Karpas-422 (cell line): Measurements from ENCODE around the gene ZFHX3. TPM values are rescaled to one million over a fixed set of nuclear protein-coding genes. Genes with fewer than 3 reads are reported as not detected.

ENCODE experiments used
- DNase-seq: peaks from one replicate; pipeline ENCODE4 v3.0.0-alpha.2; 2015
- H2AFZ ChIP-seq: fragments of 200-600 bp; sonication (generic); 2 replicates; pipeline ENCODE4 v1.6.1; 2014; ENCODE audit warnings: antibody characterized with exemption, low read length, mixed read lengths
- H3K27ac ChIP-seq: fragments of 200-600 bp; sonication (generic); 2 replicates; pipeline ENCODE4 v1.5.1; 2014; ENCODE audit warnings: mild to moderate bottlenecking, low read length, moderate library complexity
- H3K27me3 ChIP-seq: fragments of 200-600 bp; sonication (generic); 2 replicates; pipeline ENCODE4 v1.6.1; 2014; ENCODE audit warnings: low read length, mixed read lengths
- H3K36me3 ChIP-seq: fragments of 200-600 bp; sonication (generic); 2 replicates; pipeline ENCODE4 v1.6.1; 2014; ENCODE audit warnings: low read length, mixed read lengths; ENCODE audit not compliant: insufficient read depth
- H3K4me1 ChIP-seq: fragments of 200-600 bp; sonication (generic); 2 replicates; pipeline ENCODE4 v1.6.1; 2014; ENCODE audit warnings: mild to moderate bottlenecking, low read length, mixed read lengths
- H3K4me2 ChIP-seq: fragments of 200-600 bp; sonication (generic); 2 replicates; pipeline ENCODE4 v1.6.1; 2014; ENCODE audit warnings: low read length, low read depth, mild to moderate bottlenecking; ENCODE audit not compliant: poor library complexity, severe bottlenecking
- H3K4me3 ChIP-seq: fragments of 200-600 bp; sonication (generic); 2 replicates; pipeline ENCODE4 v1.5.1; 2014; ENCODE audit warnings: mild to moderate bottlenecking, antibody characterized with exemption, low read length, mixed read lengths
- H3K79me2 ChIP-seq: fragments of 200-600 bp; sonication (generic); 2 replicates; pipeline ENCODE4 v1.6.1; 2014; ENCODE audit warnings: mild to moderate bottlenecking, low read length, mixed read lengths
- H3K9ac ChIP-seq: fragments of 200-600 bp; sonication (generic); 2 replicates; pipeline ENCODE4 v1.6.0; 2014; ENCODE audit warnings: low read length
- H3K9me2 ChIP-seq: fragments of 200-600 bp; sonication (generic), shearing (Covaris generic); replicated peaks from 2 replicates; pipeline ENCODE4 v1.6.0; 2014; ENCODE audit warnings: mild to moderate bottlenecking, low read length, moderate library complexity; ENCODE audit not compliant: insufficient read depth
- H3K9me3 ChIP-seq: fragments of 300-700, 200-600 bp; sonication (generic); 2 replicates; pipeline ENCODE4 v1.6.1; 2014; ENCODE audit warnings: low read length, mixed read lengths
- H4K20me1 ChIP-seq: fragments of 200-600 bp; sonication (generic); 2 replicates; pipeline ENCODE4 v1.6.1; 2014; ENCODE audit warnings: mild to moderate bottlenecking, antibody characterized with exemption, low read length, low read depth; ENCODE audit not compliant: insufficient read depth
- total RNA-seq: library from RNA; depleted of rRNA; stranded (reverse); fragments of >200 nt; shearing (Covaris generic); gene quantifications from 2 replicates; pipeline ENCODE4 v1.2.3, GENCODE V29; 2014; ENCODE audit warnings: low replicate concordance

The ZFHX3 gene
- total RNA-seq, 1 experiment from 2014 or later: 0.67 TPM

GRCh38 chr16:73048292-73049080 lies 558 bp upstream of the ZFHX3 start:
- no peak overlapping the region; the same call in 1 of the 2 replicates for H3K9ac ChIP-seq
- H3K4me2 ChIP-seq: peak overlapping the region; percentile 47
- peak overlapping the region; percentile 43; the same call in 1 of the 2 replicates for H3K4me3 ChIP-seq
- no peaks in the 10 kb centered on the region for H3K9me2 ChIP-seq
- H3K4me1 ChIP-seq: no peaks in the 10 kb centered on the region; the same call in 1 of the 2 replicates
- DNase-seq: no peak
- H3K27ac ChIP-seq: no peak overlapping the region
- H3K9me3 ChIP-seq: no peaks in the 10 kb centered on the region
- no peaks in the 10 kb centered on the region for H3K27me3 ChIP-seq
- peaks cover 22% of the 10 kb centered on the region; the same call in 1 of the 2 replicates for H4K20me1 ChIP-seq
- no peaks in the 10 kb centered on the region for H3K36me3 ChIP-seq
- no peaks in the 10 kb centered on the region for H3K79me2 ChIP-seq
- H2AFZ ChIP-seq: no peak overlapping the region

GRCh38 chr16:73047221-73047535 lies 750 bp downstream of the ZFHX3 start:
- DNase-seq: no peak
- no peaks in the 10 kb centered on the region for H3K27me3 ChIP-seq
- H3K4me3 ChIP-seq: no peak overlapping the region
- no peaks in the 10 kb centered on the region; the same call in 1 of the 2 replicates for H3K4me1 ChIP-seq
- no peaks in the 10 kb centered on the region for H3K9me3 ChIP-seq
- H3K9me2 ChIP-seq: no peaks in the 10 kb centered on the region
- peaks cover 26% of the 10 kb centered on the region; the same call in 1 of the 2 replicates for H4K20me1 ChIP-seq
- H3K4me2 ChIP-seq: no peak overlapping the region
- no peak overlapping the region for H3K27ac ChIP-seq
- H3K79me2 ChIP-seq: no peaks in the 10 kb centered on the region
- no peak overlapping the region for H3K9ac ChIP-seq
- H2AFZ ChIP-seq: no peak overlapping the region
- no peaks in the 10 kb centered on the region for H3K36me3 ChIP-seq

GRCh38 chr16:73046849-73047214 lies 1.1 kb downstream of the ZFHX3 start:
- no peak overlapping the region for H2AFZ ChIP-seq
- no peak overlapping the region for H3K27ac ChIP-seq
- no peaks in the 10 kb centered on the region; the same call in 1 of the 2 replicates for H3K4me1 ChIP-seq
- no peaks in the 10 kb centered on the region for H3K27me3 ChIP-seq
- H3K79me2 ChIP-seq: no peaks in the 10 kb centered on the region
- no peak overlapping the region for H3K9ac ChIP-seq
- no peaks in the 10 kb centered on the region for H3K36me3 ChIP-seq
- no peak for DNase-seq
- H3K4me2 ChIP-seq: no peak overlapping the region
- H4K20me1 ChIP-seq: peaks cover 30% of the 10 kb centered on the region; the same call in 1 of the 2 replicates
- no peaks in the 10 kb centered on the region for H3K9me2 ChIP-seq
- no peaks in the 10 kb centered on the region for H3K9me3 ChIP-seq
- H3K4me3 ChIP-seq: no peak overlapping the region

GRCh38 chr16:73046202-73046848 lies 1.6 kb downstream of the ZFHX3 start:
- Histone ChIP-seq H3K9me2 (no peaks in the 10 kb centered on the region), H3K9ac (no peak overlapping the region), H3K4me2 (no peak overlapping the region), H3K27me3 (no peaks in the 10 kb centered on the region), H2AFZ (no peak overlapping the region), H4K20me1 (peaks cover 30% of the 10 kb centered on the region; the same call in 1 of the 2 replicates), H3K9me3 (no peaks in the 10 kb centered on the region), H3K4me1 (no peaks in the 10 kb centered on the region; the same call in 1 of the 2 replicates), H3K4me3 (no peak overlapping the region), H3K79me2 (no peaks in the 10 kb centered on the region), H3K36me3 (no peaks in the 10 kb centered on the region), H3K27ac (no peak overlapping the region)
- no peak for DNase-seq

GRCh38 chr16:73043828-73044467 lies 4.0 kb downstream of the ZFHX3 start:
- H3K36me3 ChIP-seq: no peaks in the 10 kb centered on the region

GRCh38 chr16:73042807-73043206 lies 5.1 kb downstream of the ZFHX3 start:
- no peak for DNase-seq
- Histone ChIP-seq H3K4me1 (no peaks in the 10 kb centered on the region), H3K27ac (no peak overlapping the region), H4K20me1 (peaks cover 16% of the 10 kb centered on the region; the same call in 1 of the 2 replicates), H3K4me3 (no peak overlapping the region), H3K27me3 (no peaks in the 10 kb centered on the region), H3K9me2 (no peaks in the 10 kb centered on the region), H2AFZ (no peak overlapping the region), H3K9ac (no peak overlapping the region), H3K4me2 (no peak overlapping the region), H3K79me2 (no peaks in the 10 kb centered on the region), H3K36me3 (no peaks in the 10 kb centered on the region), H3K9me3 (no peaks in the 10 kb centered on the region)

More at GRCh38 chr16:73043828-73044467, 4.0 kb downstream of the ZFHX3 start:
- Histone ChIP-seq H3K9me3 (no peaks in the 10 kb centered on the region), H3K9ac (no peak overlapping the region), H3K9me2 (no peaks in the 10 kb centered on the region), H2AFZ (no peak overlapping the region), H3K4me2 (no peak overlapping the region), H4K20me1 (peaks cover 21% of the 10 kb centered on the region; the same call in 1 of the 2 replicates), H3K27ac (no peak overlapping the region), H3K4me1 (no peaks in the 10 kb centered on the region; the same call in 1 of the 2 replicates), H3K27me3 (no peaks in the 10 kb centered on the region), H3K79me2 (no peaks in the 10 kb centered on the region), H3K4me3 (no peak overlapping the region)
- no peak for DNase-seq

- H3K9ac ChIP-seq: no peak overlapping the region
- H2AFZ ChIP-seq: no peak overlapping the region
- no peaks in the 10 kb centered on the region for H3K27me3 ChIP-seq
- H4K20me1 ChIP-seq: peaks cover 16% of the 10 kb centered on the region; the same call in 1 of the 2 replicates
- no peak for DNase-seq
- H3K9me3 ChIP-seq: no peaks in the 10 kb centered on the region
- no peak overlapping the region for H3K4me3 ChIP-seq
- H3K36me3 ChIP-seq: no peaks in the 10 kb centered on the region
- H3K4me2 ChIP-seq: no peak overlapping the region
- H3K79me2 ChIP-seq: no peaks in the 10 kb centered on the region
- no peaks in the 10 kb centered on the region for H3K9me2 ChIP-seq
- H3K27ac ChIP-seq: no peak overlapping the region
- peaks cover under 1% of the 10 kb centered on the region; the same call in 1 of the 2 replicates for H3K4me1 ChIP-seq
These were observed 6.3 kb downstream of the ZFHX3 start for GRCh38 chr16:73041676-73042075.
